Activated CD4-positive, alpha-beta memory T cell treated with anti-CD3 and anti-CD28 coated beads, Interleukin-2, amount 10 ng/mL, durations not matched to agents 7 days and 5 days (primary cell): ENCODE data around the gene UMAD1. TPM values are rescaled to one million over a fixed set of nuclear protein-coding genes. Genes with fewer than 3 reads are reported as not detected.

Experiments
- CTCF ChIA-PET: fragments of 350-600 bp; sonication (Branson Sonifier 250); formaldehyde crosslinking; loops from one replicate; lab custom pipeline; 2021; ENCODE audit warnings: antibody characterized with exemption, inconsistent platforms; lab: Charles Lee
- POLR2A ChIA-PET: fragments of 350-600 bp; sonication (Branson Sonifier 250); formaldehyde crosslinking; loops from one replicate; lab custom pipeline; 2021; ENCODE audit warnings: antibody characterized with exemption; lab: Charles Lee
- DNase-seq: peaks from one replicate; pipeline ENCODE4 v3.0.0-alpha.2; 2020
- H3K27ac Mint-ChIP-seq: one replicate; pipeline ENCODE4 v1.8.0; 2021; ENCODE audit warnings: mild to moderate bottlenecking, mixed read lengths
- H3K27me3 Mint-ChIP-seq: one replicate; pipeline ENCODE4 v1.8.0; 2021; ENCODE audit warnings: mixed read lengths
- H3K36me3 Mint-ChIP-seq: one replicate; pipeline ENCODE4 v1.8.0; 2021; ENCODE audit warnings: low read depth, mixed read lengths
- H3K4me1 Mint-ChIP-seq: one replicate; pipeline ENCODE4 v1.8.0; 2021; ENCODE audit warnings: mixed read lengths
- H3K4me3 Mint-ChIP-seq: one replicate; pipeline ENCODE4 v1.8.0; 2021; ENCODE audit warnings: mild to moderate bottlenecking, mixed read lengths
- H3K9me3 Mint-ChIP-seq: one replicate; pipeline ENCODE4 v1.8.0; 2021; ENCODE audit warnings: mixed read lengths
- total RNA-seq, 2 experiments: library from RNA; stranded (reverse); gene quantifications; one replicate each; pipeline ENCODE4 v1.2.3, GENCODE V29; 2021

Gene UMAD1
- total RNA-seq, 2 experiments from 2014 or later, result 16.1 to 16.7 TPM

GRCh38 chr7:7851991-7852390 is 211.4 kb downstream of the UMAD1 start:
- no peaks in the 10 kb centered on the region for H3K27me3 Mint-ChIP-seq
- peaks cover 20% of the 10 kb centered on the region for H3K36me3 Mint-ChIP-seq
- no peak overlapping the region for H3K4me3 Mint-ChIP-seq
- CTCF ChIA-PET, result no interaction called here
- H3K4me1 Mint-ChIP-seq, result peaks cover 33% of the 10 kb centered on the region
- no peak for DNase-seq
- POLR2A ChIA-PET, result no interaction called here
- H3K9me3 Mint-ChIP-seq, result peaks cover 24% of the 10 kb centered on the region
- no peak overlapping the region for H3K27ac Mint-ChIP-seq

- H3K27me3 Mint-ChIP-seq, result no peaks in the 10 kb centered on the region
- ChIA-PET CTCF (no interaction called here), POLR2A (no interaction called here)
Observed at GRCh38 chr7:7857143-7857583, 216.6 kb downstream of the UMAD1 start.

GRCh38 chr7:7858559-7858958 is 218.0 kb downstream of the UMAD1 start:
- Mint-ChIP-seq H3K27ac (no peak overlapping the region), H3K36me3 (peaks cover 18% of the 10 kb centered on the region), H3K4me1 (peaks cover 8% of the 10 kb centered on the region), H3K27me3 (no peaks in the 10 kb centered on the region), H3K9me3 (peaks cover 34% of the 10 kb centered on the region), H3K4me3 (no peak overlapping the region)
- CTCF ChIA-PET, result no interaction called here
- DNase-seq, result no peak
- POLR2A ChIA-PET, result no interaction called here

More at GRCh38 chr7:7857143-7857583, 216.6 kb downstream of the UMAD1 start:
- Mint-ChIP-seq H3K4me3 (no peak overlapping the region), H3K4me1 (peaks cover 11% of the 10 kb centered on the region), H3K9me3 (peaks cover 35% of the 10 kb centered on the region), H3K27ac (no peak overlapping the region), H3K36me3 (peaks cover 21% of the 10 kb centered on the region)
- DNase-seq, result no peak

- POLR2A ChIA-PET, result no interaction called here
- DNase-seq, result no peak
- Mint-ChIP-seq H3K36me3 (peaks cover 12% of the 10 kb centered on the region), H3K9me3 (peaks cover 28% of the 10 kb centered on the region), H3K4me1 (peaks cover 8% of the 10 kb centered on the region), H3K27me3 (no peaks in the 10 kb centered on the region), H3K27ac (no peak overlapping the region), H3K4me3 (no peak overlapping the region)
- CTCF ChIA-PET, result no interaction called here
Observed at GRCh38 chr7:7859411-7859810, 218.9 kb downstream of the UMAD1 start.

GRCh38 chr7:7861211-7861633 is 220.7 kb downstream of the UMAD1 start:
- ChIA-PET CTCF (no interaction called here), POLR2A (no interaction called here)
- DNase-seq, result no peak
- Mint-ChIP-seq H3K9me3 (peaks cover 18% of the 10 kb centered on the region), H3K27me3 (no peaks in the 10 kb centered on the region), H3K4me1 (peaks cover 8% of the 10 kb centered on the region), H3K36me3 (peaks cover 3% of the 10 kb centered on the region), H3K27ac (no peak overlapping the region), H3K4me3 (no peak overlapping the region)

- no peak for DNase-seq
- Mint-ChIP-seq H3K36me3 (peaks cover 3% of the 10 kb centered on the region), H3K27ac (no peak overlapping the region), H3K9me3 (peaks cover 9% of the 10 kb centered on the region), H3K4me1 (peaks cover 8% of the 10 kb centered on the region), H3K27me3 (no peaks in the 10 kb centered on the region), H3K4me3 (no peak overlapping the region)
- POLR2A ChIA-PET, result no interaction called here
- CTCF ChIA-PET, result no interaction called here
Observed at GRCh38 chr7:7862393-7862792, 221.8 kb downstream of the UMAD1 start.

- CTCF ChIA-PET, result interaction anchor here (1.1 kb wide), 1 partner anchor 272 kb away, joined by 3 read pairs; no protein-coding TSS in a partner anchor
- H3K4me3 Mint-ChIP-seq, result no peak overlapping the region
- no peak for DNase-seq
- H3K27ac Mint-ChIP-seq, result no peak overlapping the region
- no peaks in the 10 kb centered on the region for H3K36me3 Mint-ChIP-seq
- no peaks in the 10 kb centered on the region for H3K9me3 Mint-ChIP-seq
- no peaks in the 10 kb centered on the region for H3K27me3 Mint-ChIP-seq
- POLR2A ChIA-PET, result no interaction called here
- no peaks in the 10 kb centered on the region for H3K4me1 Mint-ChIP-seq
Observed at GRCh38 chr7:7867846-7868571, 227.5 kb downstream of the UMAD1 start.

GRCh38 chr7:7868572-7868899 is 228.0 kb downstream of the UMAD1 start:
- no peaks in the 10 kb centered on the region for H3K4me1 Mint-ChIP-seq

GRCh38 chr7:7869036-7869435 is 228.5 kb downstream of the UMAD1 start:
- Mint-ChIP-seq H3K27me3 (no peaks in the 10 kb centered on the region), H3K9me3 (no peaks in the 10 kb centered on the region), H3K27ac (no peak overlapping the region), H3K4me1 (no peaks in the 10 kb centered on the region), H3K36me3 (no peaks in the 10 kb centered on the region), H3K4me3 (no peak overlapping the region)
- ChIA-PET CTCF (interaction anchor here (1.1 kb wide), 1 partner anchor 273 kb away, joined by 3 read pairs; no protein-coding TSS in a partner anchor), POLR2A (no interaction called here)
- DNase-seq, result no peak

More at GRCh38 chr7:7868572-7868899, 228.0 kb downstream of the UMAD1 start:
- no peaks in the 10 kb centered on the region for H3K9me3 Mint-ChIP-seq
- ChIA-PET CTCF (interaction anchor here (1.1 kb wide), 1 partner anchor 273 kb away, joined by 3 read pairs; no protein-coding TSS in a partner anchor), POLR2A (no interaction called here)
- H3K27ac Mint-ChIP-seq, result no peak overlapping the region
- H3K36me3 Mint-ChIP-seq, result no peaks in the 10 kb centered on the region
- no peaks in the 10 kb centered on the region for H3K27me3 Mint-ChIP-seq
- no peak for DNase-seq
- H3K4me3 Mint-ChIP-seq, result no peak overlapping the region

- Mint-ChIP-seq H3K27ac (no peak overlapping the region), H3K27me3 (no peaks in the 10 kb centered on the region), H3K4me1 (no peaks in the 10 kb centered on the region), H3K4me3 (no peak overlapping the region), H3K9me3 (no peaks in the 10 kb centered on the region), H3K36me3 (no peaks in the 10 kb centered on the region)
- ChIA-PET POLR2A (no interaction called here), CTCF (no interaction called here)
- DNase-seq, result no peak
Observed at GRCh38 chr7:7869651-7870050, 229.1 kb downstream of the UMAD1 start.

GRCh38 chr7:7870555-7870954 is 230.0 kb downstream of the UMAD1 start:
- no peak overlapping the region for H3K4me3 Mint-ChIP-seq
- CTCF ChIA-PET, result no interaction called here
- POLR2A ChIA-PET, result no interaction called here
- H3K4me1 Mint-ChIP-seq, result no peaks in the 10 kb centered on the region
- no peak for DNase-seq
- H3K36me3 Mint-ChIP-seq, result no peaks in the 10 kb centered on the region
- H3K27ac Mint-ChIP-seq, result no peak overlapping the region
- H3K9me3 Mint-ChIP-seq, result no peaks in the 10 kb centered on the region
- no peaks in the 10 kb centered on the region for H3K27me3 Mint-ChIP-seq

GRCh38 chr7:7876419-7876818 is 235.9 kb downstream of the UMAD1 start:
- Mint-ChIP-seq H3K36me3 (no peaks in the 10 kb centered on the region), H3K27ac (no peak overlapping the region), H3K4me1 (no peaks in the 10 kb centered on the region), H3K4me3 (no peak overlapping the region), H3K9me3 (no peaks in the 10 kb centered on the region), H3K27me3 (no peaks in the 10 kb centered on the region)
- ChIA-PET POLR2A (no interaction called here), CTCF (no interaction called here)
- DNase-seq, result no peak

- no peaks in the 10 kb centered on the region for H3K4me1 Mint-ChIP-seq
- no peak overlapping the region for H3K27ac Mint-ChIP-seq
- H3K4me3 Mint-ChIP-seq, result no peak overlapping the region
- ChIA-PET CTCF (no interaction called here), POLR2A (interaction anchor here (1.0 kb wide), 1 partner anchor 13 kb away, joined by 3 read pairs; no protein-coding TSS in a partner anchor)
- H3K27me3 Mint-ChIP-seq, result no peaks in the 10 kb centered on the region
- no peak for DNase-seq
- no peaks in the 10 kb centered on the region for H3K36me3 Mint-ChIP-seq
- no peaks in the 10 kb centered on the region for H3K9me3 Mint-ChIP-seq
Observed at GRCh38 chr7:7881581-7881980, 241.0 kb downstream of the UMAD1 start.

- Mint-ChIP-seq H3K36me3 (no peaks in the 10 kb centered on the region), H3K9me3 (no peaks in the 10 kb centered on the region), H3K4me1 (no peaks in the 10 kb centered on the region), H3K4me3 (no peak overlapping the region), H3K27ac (no peak overlapping the region), H3K27me3 (no peaks in the 10 kb centered on the region)
- CTCF ChIA-PET, result interaction anchor here (0.7 kb wide), 1 partner anchor 422 kb away, joined by 4 read pairs; no protein-coding TSS in a partner anchor
- no peak for DNase-seq
- POLR2A ChIA-PET, result no interaction called here
Observed at GRCh38 chr7:7882888-7883287, 242.3 kb downstream of the UMAD1 start.
